SKM-1 (cell line): ENCODE results near the gene SNU13.
"Not testable (repeated sequence)": the region's sequence is repeated elsewhere in the genome, so short reads cannot be mapped to it uniquely, and the experiment has no call there.

Experiments used
- DNase-seq: peaks from one replicate; lab custom pipeline; 2025; ENCODE audit not compliant: unreplicated experiment; lab: John Stamatoyannopoulos, UW

SNU13 gene

DNA sequence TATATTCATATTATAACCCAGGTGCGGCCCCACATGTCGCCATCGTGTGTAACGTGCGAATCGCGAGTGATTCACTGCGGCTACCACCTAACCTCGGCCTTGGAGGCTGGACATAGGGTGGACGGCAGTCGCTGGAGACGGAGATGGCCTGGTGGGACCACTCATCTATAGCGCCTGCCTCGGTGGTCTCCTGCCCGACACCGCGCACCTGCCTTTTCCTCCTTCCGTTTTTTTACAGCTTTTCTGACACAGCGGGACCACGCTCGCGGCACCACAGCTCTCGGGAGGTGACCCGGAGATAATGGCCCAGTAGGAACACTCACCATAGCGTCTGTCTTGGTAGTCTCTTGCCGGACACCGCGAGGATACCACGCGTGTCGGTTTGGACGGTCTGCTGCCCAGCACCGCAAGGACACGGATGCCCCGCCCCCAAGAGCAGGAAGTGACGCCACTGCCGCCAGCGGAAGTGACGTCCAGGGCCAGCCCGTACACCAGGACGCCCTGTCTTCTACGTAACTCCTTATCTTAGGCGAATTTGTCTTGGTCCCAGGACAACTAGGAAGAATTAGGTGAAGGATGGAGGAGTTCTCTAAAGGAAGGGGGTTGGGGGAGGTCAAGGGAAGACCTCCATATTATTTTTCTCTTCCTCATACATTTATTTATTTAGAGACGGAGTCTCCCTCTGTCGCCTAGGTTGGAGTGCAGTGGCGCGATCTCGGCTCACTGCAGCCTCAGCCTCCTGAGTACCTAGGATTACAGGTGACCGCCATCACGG, 6.4 kb downstream of the SNU13 start:
- peak; percentile 61 for DNase-seq

DNA sequence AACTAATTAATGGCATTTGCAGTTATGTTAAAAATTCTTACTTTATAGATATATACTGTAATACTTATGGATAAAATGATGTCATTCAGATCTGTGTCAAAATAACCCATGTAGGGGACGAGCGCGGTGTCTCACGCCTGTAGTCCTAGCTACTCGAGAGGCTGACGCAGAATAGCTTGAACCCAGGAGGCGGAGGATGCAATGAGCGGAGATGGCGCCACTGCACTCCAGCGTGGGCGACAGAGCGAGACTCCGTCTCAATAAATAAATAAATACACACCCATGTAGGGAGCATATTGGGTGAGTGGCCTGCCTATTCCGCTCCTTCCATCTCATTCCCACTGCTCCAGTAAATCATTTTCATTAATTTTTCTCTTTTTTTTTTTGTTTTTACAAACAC, 7.1 kb downstream of the SNU13 start:
- DNase-seq: no peak

DNA sequence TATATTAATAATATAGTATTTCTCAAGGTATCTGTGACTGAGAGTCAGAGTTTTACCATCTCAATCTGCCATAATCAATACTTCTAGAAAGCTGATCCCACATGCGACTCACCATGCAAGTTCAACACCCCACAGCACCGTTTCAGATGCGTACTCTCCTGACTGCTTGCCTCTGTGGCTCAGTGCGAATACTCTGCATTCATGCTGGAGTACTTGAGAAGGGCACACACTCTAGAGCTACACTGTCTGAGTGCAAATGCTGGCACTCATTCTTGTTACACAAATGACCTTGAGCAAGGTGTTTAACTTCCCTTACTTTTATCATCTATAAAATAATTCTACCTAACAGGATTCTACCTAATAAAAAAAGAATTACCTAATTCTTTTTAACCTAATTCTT, 12.5 kb downstream of the SNU13 start:
- DNase-seq: no peak

DNA sequence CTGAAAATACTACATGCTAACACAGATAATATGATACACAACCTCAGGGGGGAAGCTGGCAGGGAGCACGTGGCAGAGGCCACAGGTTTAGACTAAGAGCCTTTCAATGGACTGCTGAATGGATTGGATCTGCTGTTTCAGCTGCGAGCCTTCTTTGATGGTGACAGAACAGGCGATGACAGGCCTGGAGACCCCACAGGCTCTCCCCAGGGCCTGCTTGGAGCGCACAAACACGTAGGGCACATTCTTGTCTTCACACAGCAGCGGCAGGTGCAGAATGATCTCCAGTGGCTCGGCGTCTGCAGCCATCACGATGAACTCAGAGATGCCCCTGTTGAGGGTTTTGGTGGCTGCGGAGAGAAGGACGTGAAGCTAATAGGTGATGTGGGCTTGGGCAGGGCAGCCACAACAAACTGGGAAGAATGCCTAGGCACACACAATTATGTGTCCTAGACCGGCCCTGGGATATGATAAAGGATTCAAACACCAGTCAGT, 13.8 kb downstream of the SNU13 start:
- DNase-seq: no peak

DNA sequence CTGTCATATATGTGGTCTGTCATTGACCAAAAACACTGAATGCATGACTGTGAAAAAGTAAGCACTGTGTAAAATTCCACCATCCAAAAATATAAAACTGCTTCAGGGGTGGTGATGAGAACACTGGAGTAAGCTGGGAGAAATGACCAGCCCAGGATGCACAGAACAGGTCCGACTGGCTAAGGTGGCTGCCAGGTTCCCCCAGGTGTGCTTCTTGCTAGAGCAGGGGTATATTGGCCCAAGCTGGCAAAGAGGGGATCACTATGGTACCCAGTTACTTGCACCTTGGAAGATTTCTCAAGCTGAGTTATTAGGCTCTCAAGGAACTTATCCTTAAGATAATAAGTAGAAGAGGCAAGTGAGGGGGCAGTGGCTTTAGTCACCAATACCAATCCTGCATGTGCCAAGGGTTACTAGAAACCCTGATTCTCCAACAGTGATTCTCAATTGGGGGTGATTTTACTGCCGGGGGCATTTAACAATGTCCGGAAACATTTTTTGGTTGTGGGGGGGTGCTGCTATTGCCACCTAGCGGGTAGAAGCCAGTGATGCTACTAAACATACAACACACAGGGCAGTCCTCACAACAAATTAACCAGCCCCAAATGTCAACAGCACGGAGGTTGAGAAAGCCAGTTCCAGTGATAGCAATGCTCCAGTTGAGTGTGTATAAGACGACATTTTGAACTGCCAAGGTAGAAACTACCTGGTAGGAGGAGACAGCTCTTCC, 15.7 kb downstream of the SNU13 start:
- no peak for DNase-seq

DNA sequence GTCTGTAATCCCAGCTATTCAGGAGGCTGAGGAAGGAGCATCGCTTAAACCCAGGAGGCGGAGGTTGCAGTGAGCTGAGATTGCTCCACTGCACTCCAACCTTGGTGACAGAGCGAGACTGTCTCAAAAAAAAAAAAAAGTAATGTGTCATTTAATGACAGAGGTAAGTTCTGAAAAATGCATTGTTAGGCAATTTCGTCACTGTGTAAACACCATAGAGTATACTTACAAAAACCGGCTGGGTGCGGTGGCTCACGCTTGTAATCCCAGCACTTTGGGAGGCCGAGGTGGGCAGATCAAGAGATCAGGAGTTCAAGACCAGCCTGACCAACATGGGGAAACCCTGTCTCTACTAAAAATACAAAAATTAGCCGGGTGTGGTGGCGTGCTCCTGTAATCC, 16.6 kb downstream of the SNU13 start:
- DNase-seq: not testable (repeated sequence)

DNA sequence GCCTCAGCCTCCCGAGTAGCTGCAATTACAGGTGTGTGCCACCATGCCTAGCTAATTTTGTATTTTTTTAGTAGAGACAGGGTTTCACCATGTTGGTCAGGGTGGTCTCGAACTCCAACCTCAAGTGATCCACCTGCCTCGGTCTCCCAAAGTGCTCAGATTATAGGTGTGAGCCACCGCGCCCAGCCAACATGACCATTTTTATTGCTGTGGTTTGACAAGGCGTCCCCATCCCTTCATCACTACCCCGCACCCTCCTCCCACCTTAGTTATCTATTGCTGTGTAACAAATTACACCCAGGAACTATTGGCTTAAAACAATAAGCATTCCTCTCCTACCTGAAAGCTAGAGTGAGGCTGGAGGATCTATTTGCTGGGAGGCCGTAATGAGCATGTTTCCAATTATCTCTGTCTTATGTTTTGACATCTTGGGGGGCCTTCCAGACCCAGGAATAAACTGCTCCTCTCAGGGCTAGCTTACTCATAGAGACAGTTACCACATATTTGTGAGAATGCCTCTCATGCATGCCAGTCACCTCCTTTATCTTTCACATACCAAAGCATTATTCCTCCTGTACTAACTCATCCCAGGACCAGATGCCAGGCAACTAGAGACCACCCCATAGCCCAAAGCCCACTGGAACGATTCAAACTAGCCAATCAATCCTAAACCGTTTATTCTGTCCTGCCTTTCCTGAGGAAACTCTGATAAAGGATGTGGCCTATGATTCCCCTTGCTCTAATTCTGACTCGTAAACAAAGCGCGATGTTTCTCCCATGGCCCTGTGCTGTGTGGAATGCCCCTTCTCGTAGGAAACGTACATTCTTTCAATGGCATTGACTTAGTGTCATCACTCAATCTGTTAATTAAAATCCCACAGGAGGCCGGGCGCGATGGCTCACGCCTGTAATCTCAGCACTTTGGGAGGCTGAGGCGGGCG, 19.4 kb downstream of the SNU13 start:
- DNase-seq: no peak

DNA sequence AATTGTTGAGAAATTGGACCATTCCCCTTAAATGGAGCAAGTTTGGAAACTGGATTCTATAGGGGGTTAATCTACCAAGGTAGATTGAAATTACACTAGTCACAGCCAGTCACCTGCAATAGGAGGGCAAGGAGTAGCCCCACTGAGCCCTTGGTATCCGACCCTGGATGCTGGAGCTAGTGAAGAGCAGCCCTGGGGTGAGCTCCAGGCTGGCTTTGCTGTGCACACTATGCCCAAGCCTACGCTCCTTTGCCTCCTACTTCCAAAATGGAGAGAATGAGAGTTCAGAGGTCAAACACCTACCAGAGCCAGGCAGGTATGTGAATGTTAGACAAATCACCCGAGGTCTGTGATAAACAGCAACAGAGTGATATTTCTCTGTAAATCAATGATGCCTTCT, 23.7 kb downstream of the SNU13 start:
- no peak for DNase-seq

DNA sequence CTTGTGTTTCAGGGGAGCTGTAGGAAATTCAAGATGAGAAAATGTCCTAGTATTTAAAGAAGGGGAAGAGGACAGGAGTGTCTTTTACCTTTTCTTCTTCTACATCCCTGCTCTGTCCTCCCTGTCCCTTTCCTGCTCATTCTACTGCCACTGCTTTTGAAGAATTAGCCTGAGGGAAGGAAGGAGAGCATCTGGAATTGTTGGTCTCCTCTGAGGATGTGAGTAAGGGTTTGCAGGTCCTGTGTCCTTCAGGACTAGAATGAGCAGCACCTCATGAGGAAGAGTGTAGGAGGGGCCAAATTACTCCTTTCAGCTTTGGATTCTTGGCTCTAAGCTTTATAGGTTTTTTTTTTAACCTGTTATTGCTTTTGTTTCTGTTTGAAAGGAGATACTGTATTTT, 24.2 kb downstream of the SNU13 start:
- no peak for DNase-seq

DNA sequence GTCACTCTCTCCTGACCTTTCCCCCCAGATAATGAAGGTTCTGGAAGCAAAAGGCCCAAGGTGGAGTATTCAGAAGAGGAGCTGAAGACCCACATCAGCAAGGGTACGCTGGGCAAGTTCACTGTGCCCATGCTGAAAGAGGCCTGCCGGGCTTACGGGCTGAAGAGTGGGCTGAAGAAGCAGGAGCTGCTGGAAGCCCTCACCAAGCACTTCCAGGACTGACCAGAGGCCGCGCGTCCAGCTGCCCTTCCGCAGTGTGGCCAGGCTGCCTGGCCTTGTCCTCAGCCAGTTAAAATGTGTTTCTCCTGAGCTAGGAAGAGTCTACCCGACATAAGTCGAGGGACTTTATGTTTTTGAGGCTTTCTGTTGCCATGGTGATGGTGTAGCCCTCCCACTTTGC, 25.1 kb downstream of the SNU13 start:
- DNase-seq: not testable (repeated sequence)

DNA sequence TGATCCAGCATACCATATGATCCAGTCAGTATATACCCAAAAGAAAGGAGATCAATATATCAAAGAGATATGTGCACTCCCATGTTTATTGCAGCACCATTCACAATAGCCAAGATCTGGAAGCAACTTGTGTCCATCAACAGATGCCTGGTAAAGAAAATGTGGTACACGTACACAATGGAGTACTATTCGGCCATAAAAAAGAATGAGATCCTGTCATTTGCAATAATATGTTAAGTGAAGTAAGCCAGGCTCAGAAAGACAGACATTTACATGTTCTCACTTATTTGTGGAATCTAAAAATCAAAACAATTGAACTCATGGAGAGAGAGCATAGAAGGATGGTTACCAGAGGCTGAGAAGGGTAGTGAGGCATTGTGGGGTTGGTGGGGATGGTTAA, 27.0 kb downstream of the SNU13 start:
- no peak for DNase-seq

DNA sequence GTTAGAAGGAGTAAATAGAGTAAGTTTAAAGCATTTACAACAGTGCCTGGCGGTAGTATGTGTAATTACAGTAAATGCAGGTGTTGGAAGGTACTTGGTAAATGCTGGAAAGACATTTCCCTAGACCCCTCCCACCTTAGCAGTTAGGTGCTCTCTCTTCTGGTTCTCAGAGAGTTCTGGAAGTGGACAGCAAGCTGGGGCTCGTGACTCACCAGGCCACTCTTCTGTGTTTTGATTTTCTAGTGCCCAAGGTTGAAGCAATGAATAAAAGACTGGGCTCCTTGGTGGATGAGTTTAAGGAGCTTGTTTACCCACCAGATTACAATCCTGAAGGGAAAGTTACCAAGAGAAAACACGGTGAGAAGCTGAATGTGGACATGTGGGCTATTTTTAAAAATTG, 27.6 kb downstream of the SNU13 start:
- DNase-seq: no peak

DNA sequence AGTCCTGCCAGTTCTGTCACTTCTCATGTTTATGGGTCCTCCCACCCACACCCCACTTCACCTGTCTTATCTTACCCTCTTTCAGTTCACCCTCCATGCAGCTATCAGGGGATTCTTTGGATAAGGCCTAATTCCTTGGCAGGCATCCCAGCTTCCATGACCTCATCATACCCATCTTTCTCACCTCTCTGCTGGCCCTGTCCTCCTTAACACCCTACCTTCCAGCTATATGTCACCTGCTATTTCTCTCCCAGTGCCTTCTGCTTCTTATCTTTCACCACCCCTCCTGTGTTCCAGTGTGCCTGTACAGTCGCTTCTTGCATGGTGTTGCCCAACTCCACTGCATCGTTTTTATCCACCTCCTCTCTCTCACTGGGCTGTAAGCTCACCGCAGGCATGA, 28.3 kb downstream of the SNU13 start:
- no peak for DNase-seq

DNA sequence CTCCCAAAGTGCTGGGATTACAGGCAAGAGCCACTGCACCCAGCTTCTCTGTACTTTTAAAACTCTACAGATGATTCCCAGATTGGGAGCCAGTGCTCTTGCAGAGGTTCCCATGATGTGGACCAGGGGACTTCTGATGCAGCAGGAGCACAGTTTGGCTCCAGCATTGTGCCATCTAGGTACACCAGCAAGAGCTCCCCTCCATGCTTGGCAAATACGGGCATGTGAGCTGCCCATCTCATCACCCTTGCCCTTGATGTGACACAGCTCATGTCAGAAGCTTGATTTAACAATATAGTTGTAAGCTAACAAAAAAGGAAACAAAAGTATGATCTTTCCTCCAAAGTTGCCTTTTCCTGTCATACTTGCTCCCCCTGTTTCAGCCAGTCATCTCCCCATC, 28.7 kb downstream of the SNU13 start:
- no peak for DNase-seq

DNA sequence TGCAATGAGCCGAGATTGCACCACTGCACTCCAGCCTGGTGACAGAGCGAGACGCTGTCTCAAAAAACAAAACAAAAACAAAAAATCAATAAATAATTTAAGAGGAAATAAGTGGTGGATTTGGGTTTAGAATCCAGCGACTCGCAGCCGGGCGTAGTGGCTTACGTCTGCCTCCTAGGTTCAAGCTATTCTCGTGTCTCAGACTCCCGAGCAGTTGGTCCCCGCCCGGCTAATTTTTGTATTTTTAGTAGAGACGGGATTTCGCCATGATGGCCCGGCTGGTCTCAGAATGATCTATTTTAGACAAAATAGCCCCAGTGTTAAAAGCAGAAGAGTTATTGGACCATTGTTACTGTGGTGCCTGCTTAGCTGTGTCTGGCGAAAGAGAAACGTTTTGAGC, 29.8 kb downstream of the SNU13 start:
- no peak for DNase-seq

DNA sequence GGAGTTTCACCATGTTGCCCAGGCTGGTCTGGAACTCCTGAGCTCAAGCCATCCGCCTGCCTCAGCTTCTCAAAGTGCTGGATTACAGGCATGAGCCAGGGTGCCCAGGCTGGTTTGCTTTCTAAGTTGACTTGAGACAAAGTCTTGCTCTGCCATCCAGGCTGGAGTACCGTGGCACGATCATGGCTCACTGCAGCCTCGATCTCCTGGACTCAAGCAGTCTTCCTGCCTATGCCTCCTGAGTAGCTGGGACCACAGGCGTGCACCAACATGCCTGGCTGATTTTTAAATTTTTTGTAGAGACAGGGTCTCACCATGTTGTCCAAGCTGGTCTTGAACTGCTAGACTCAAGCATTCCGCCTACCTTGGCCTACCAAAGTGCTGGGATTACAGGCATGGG, 31.0 kb downstream of the SNU13 start:
- DNase-seq: no peak

DNA sequence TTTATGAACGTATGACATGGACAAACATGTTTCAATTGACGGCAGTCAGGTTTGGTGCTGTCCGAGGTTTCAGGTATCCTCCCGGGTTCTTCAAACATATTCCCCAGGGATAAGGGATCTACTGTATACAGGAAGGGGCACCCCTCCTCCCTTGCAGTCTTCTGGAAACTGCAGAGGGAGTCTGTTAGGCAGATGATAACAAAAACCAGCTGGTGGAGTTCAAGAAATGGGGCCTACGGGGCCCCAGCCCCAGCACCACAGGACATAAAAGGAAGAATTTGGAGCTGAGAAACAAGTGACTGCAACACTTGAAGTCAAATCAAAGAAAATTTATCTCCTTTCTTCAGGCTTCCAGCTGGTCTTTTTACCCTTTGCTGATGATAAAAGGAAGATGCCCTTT, 32.1 kb downstream of the SNU13 start:
- DNase-seq: no peak

DNA sequence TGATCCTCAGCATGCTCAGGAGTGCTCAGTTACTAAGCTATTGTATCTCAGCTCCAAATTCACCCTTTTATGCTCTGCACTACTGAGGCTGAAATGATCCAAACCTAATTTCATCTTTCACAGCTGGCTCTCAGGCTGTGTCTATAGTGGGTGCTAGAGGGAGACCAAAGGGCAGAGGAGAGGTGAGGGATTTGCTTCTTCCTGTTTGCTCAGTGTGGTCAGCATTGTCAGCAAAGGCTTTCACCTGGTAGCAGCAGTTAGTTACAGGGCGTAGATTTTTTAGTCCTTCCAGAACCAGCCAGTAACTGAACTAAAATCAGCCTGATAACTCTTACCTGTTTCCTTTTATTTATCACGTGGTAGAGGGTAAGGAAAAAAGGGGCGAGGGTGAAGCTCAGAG, 34.3 kb downstream of the SNU13 start:
- DNase-seq: no peak

DNA sequence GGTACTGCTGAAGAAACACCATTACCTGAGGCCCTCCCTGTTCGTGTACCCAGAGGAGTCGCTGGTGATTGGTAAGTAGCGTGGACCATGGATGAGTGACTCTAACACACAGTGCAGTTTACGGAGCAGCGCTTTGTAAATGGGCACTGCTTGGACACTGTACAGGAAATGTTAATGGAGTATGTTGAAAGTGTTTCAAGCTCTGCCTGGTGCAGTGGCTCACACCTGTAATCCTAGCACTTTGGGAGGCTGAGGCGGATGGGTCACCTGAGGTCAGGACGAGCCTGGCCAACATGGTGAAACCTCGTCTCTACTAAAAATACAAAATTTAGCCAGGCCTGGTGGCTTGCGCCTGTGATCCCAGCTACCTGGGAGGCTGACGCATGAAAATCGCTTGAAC, 37.8 kb downstream of the SNU13 start:
- DNase-seq: no peak

DNA sequence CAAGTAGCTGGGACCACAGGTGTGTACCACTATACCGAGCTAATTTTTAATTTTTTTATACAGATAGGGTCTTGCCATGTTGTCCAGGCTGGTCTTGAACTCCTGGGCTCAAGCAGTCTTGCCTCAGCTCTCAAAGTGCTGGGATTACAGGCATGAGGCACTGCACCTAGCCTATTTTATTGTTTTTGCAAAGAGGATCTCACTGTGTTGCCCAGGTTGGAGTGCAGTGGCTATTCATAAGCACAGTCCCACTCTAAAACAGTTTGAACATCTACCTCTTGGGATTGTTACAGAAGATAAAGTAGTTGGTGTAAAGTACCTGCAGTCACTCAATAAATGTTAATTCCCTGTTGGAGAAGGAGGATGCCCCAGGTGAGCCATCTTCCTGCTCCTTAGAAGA, 38.4 kb downstream of the SNU13 start:
- DNase-seq: no peak

DNA sequence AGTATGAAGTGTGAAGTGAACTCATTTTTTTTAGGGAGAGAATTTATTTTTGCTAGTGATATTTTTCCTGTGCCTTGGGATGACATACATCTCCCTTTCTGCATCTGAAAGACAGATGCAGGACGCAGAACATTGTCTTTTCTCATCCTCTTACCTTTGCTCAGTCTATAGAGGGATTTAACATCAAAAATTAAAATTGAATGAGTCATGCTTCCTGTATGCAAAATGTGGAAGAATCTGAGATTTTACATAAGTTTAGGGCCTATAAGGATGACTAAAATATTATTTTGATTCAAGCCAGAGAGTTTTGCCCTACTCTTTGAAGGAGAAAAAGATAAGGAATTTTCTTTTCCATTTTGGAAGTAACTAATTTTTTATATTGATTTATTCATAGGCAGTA, 40.2 kb downstream of the SNU13 start:
- DNase-seq: no peak

DNA sequence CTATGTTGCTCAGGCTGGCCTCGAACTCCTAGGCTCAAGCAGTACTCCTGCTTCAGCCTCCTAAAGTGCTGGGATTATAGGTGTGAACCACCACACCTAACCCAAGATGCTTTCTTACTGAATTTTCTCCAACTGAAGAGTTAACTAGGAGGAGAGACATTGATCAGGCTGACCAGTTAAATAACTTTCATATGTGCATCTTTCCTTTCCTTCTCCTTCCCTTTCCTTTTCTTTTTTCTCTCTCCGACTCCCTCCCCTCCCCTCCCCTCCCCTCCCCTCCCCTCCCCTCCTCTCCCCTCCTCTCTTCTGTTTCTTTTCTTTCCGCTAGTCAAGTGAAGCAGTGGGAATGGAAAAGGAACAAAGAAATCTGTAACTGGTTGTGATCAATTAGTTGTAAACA, 40.9 kb downstream of the SNU13 start:
- no peak for DNase-seq
